CD4-positive, CD25-positive, alpha-beta regulatory T cell (primary cell): ENCODE measurements around the gene HNF1A. TPM values are rescaled to one million over a fixed set of nuclear protein-coding genes. Genes with fewer than 3 reads are reported as not detected.

ENCODE experiments used
- ATAC-seq, 2 donors: fragments of 150-1000 bp; cut with Tn5 transposase; one replicate each; pipeline ENCODE4 v1.10.0; 2021; ENCODE audit warnings: low read depth in 2 of 2, moderate number of reproducible peaks in 2 of 2, moderate library complexity in 1 of 2
- DNase-seq, 3 donors: peaks; one replicate each; pipeline versions ENCODE4 v3.0.0 to v3.0.0-alpha.2; 2012 to 2022; ENCODE audit warnings: mixed read lengths in 1 of 3
- H3K27ac ChIP-seq: one replicate; pipeline ENCODE4 v1.7.0; 2013; ENCODE audit warnings: mild to moderate bottlenecking, low read length; ENCODE audit not compliant: insufficient read depth, poor library complexity, severe bottlenecking
- H3K27me3 ChIP-seq: one replicate; pipeline ENCODE4 v1.7.0; 2013; ENCODE audit warnings: low read length; ENCODE audit not compliant: control insufficient read depth, insufficient read depth
- H3K36me3 ChIP-seq: one replicate; pipeline ENCODE4 v1.7.0; 2013; ENCODE audit warnings: mild to moderate bottlenecking, low read length, moderate library complexity; ENCODE audit not compliant: control insufficient read depth, insufficient read depth
- H3K4me1 ChIP-seq: 2 replicates; pipeline ENCODE4 v1.7.0; 2013; ENCODE audit warnings: mild to moderate bottlenecking, low read length; ENCODE audit not compliant: insufficient read depth, control insufficient read depth, poor library complexity, severe bottlenecking
- H3K4me3 ChIP-seq: one replicate; pipeline ENCODE4 v1.7.0; 2013; ENCODE audit warnings: low read depth, mild to moderate bottlenecking, low read length, moderate library complexity
- H3K9me3 ChIP-seq, 2 experiments: 1 replicate in 1 of 2; 2 replicates in 1 of 2; pipeline ENCODE4 v1.7.0; 2013; ENCODE audit warnings: low read length in 2 of 2, mild to moderate bottlenecking in 1 of 2, moderate library complexity in 1 of 2; ENCODE audit not compliant: control insufficient read depth in 2 of 2
- H3K27ac Mint-ChIP-seq, 3 donors: one replicate each; pipeline ENCODE4 v1.8.0; 2020 to 2022; ENCODE audit warnings: mild to moderate bottlenecking in 3 of 3, mixed read lengths in 3 of 3, moderate library complexity in 2 of 3
- H3K27me3 Mint-ChIP-seq: one replicate; pipeline ENCODE4 v1.8.0; 2022; ENCODE audit warnings: mild to moderate bottlenecking, mixed read lengths
- H3K36me3 Mint-ChIP-seq: one replicate; pipeline ENCODE4 v1.8.0; 2020; ENCODE audit warnings: mixed read lengths
- H3K4me1 Mint-ChIP-seq, 4 donors: one replicate each; pipeline ENCODE4 v1.8.0; 2020 to 2022; ENCODE audit warnings: mixed read lengths in 4 of 4, mild to moderate bottlenecking in 1 of 4
- H3K4me3 Mint-ChIP-seq, 4 donors: one replicate each; pipeline ENCODE4 v1.8.0; 2020 to 2022; ENCODE audit warnings: mild to moderate bottlenecking in 4 of 4, mixed read lengths in 4 of 4, moderate library complexity in 3 of 4
- H3K9me3 Mint-ChIP-seq, 7 donors: one replicate each; pipeline ENCODE4 v1.8.0; 2020 to 2022; ENCODE audit warnings: mixed read lengths in 7 of 7, mild to moderate bottlenecking in 3 of 7, moderate library complexity in 2 of 7
- polyA plus RNA-seq, 4 donors: library from polyadenylated mRNA; unstranded; fragments of 300-500 nt; fragmentation: Illumina TruSeq; gene quantifications; one replicate each; pipeline ENCODE4 v1.2.3, GENCODE V29; 2021
- total RNA-seq: library from RNA; stranded (reverse); gene quantifications from one replicate; pipeline ENCODE4 v1.2.3, GENCODE V29; 2022

Gene HNF1A
- total RNA-seq (not detected), polyA plus RNA-seq (not detected)

DNA sequence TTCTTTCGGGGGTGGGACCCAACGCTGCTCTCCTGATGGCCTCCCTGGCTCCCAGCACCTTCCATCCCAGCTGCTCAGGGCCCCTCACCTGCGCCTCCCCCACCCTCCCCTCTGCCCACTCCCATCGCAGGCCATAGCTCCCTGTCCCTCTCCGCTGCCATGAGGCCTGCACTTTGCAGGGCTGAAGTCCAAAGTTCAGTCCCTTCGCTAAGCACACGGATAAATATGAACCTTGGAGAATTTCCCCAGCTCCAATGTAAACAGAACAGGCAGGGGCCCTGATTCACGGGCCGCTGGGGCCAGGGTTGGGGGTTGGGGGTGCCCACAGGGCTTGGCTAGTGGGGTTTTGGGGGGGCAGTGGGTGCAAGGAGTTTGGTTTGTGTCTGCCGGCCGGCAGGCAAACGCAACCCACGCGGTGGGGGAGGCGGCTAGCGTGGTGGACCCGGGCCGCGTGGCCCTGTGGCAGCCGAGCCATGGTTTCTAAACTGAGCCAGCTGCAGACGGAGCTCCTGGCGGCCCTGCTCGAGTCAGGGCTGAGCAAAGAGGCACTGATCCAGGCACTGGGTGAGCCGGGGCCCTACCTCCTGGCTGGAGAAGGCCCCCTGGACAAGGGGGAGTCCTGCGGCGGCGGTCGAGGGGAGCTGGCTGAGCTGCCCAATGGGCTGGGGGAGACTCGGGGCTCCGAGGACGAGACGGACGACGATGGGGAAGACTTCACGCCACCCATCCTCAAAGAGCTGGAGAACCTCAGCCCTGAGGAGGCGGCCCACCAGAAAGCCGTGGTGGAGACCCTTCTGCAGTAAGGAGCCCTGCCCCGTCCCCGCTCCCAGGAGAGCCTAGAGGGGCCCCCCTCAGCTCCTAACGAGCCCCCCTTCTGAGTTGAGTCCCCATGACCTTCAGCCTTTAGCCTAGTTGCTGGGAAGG lies at the start of gene HNF1A:
TSS of gene HNF1A (plus strand) at position 248 of the 924 bp plus-strand sequence. CDS start at position 474, 226 bp downstream.
- Mint-ChIP-seq H3K27ac (no peak within 1 kb of the TSS), H3K27me3 (peaks cover 10% of the 10 kb centered on the region), H3K4me3 (no peak within 1 kb of the TSS), H3K4me1 (no peaks in the 10 kb centered on the region), H3K9me3 (no peaks in the 10 kb centered on the region), H3K36me3 (no peaks in the 10 kb centered on the region)
- Histone ChIP-seq H3K27ac (no peak within 1 kb of the TSS), H3K36me3 (no peaks in the 10 kb centered on the region), H3K4me3 (no peak within 1 kb of the TSS), H3K27me3 (no peaks in the 10 kb centered on the region), H3K4me1 (no peaks in the 10 kb centered on the region), H3K9me3 (no peaks in the 10 kb centered on the region)
- DNase-seq: no peak
- no peak for ATAC-seq

- Mint-ChIP-seq H3K4me3 (no peak overlapping the region), H3K4me1 (no peaks in the 10 kb centered on the region), H3K36me3 (no peaks in the 10 kb centered on the region), H3K9me3 (peaks cover 0 to 1% (median 0%) of the 10 kb centered on the region in 7 donors), H3K27ac (no peak overlapping the region), H3K27me3 (peaks cover 2% of the 10 kb centered on the region)
- H3K9me3 ChIP-seq: no peaks in the 10 kb centered on the region
- DNase-seq (no peak), ATAC-seq (no peak)
- H3K27me3 ChIP-seq: no peaks in the 10 kb centered on the region
- H3K4me1 ChIP-seq: no peaks in the 10 kb centered on the region
- no peak overlapping the region for H3K27ac ChIP-seq
- H3K36me3 ChIP-seq: no peaks in the 10 kb centered on the region
- H3K4me3 ChIP-seq: no peak overlapping the region
Measured at GRCh38 chr12:120928864-120929652, 49.3 kb upstream of the HNF1A start.

DNA sequence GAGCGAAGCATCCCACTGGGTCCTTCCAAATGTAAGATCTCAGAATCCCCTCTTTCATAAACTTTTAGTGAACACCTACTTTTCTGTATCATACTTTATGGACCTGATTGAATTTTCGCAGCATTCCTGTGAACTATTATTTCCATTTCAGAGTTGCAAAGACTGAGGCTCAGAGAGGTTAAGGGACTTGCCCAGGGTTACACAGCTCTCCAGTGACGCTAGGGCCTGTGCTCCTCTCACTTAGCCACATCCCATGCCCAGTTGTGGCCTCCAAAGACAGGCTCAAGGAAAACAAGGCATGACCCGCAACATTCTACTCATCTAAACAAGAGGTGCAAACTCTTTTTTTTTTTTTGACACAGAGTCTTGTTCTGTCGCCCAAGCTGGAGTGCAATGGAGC lies 48.3 kb upstream of the HNF1A start:
- Mint-ChIP-seq H3K36me3 (no peaks in the 10 kb centered on the region), H3K4me1 (no peaks in the 10 kb centered on the region), H3K9me3 (peaks cover 0 to 1% (median 0%) of the 10 kb centered on the region in 7 donors), H3K27me3 (peaks cover 4% of the 10 kb centered on the region), H3K4me3 (no peak overlapping the region), H3K27ac (no peak overlapping the region)
- Histone ChIP-seq H3K9me3 (no peaks in the 10 kb centered on the region), H3K4me3 (no peak overlapping the region), H3K36me3 (no peaks in the 10 kb centered on the region), H3K27me3 (no peaks in the 10 kb centered on the region), H3K27ac (no peak overlapping the region), H3K4me1 (no peaks in the 10 kb centered on the region)
- DNase-seq (no peak), ATAC-seq (no peak)

DNA sequence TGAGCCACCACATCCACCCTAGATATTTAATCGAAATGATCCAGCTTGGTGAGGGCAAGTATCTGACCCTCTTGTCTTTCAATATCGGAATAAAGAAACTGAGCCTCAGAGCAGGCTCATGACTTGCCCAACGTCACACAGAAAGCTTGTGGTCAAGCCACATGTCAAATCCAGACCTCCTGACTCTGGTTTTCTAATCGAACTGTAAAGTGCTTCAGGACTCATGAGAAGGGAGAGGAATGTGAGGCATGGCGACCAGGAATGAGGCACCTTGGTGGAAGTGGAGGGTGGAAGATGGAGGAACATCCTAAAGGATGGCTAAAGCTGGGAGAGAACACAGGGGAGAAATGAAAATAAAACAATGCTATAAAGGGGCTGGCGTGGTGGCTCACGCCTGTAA lies 46.3 kb upstream of the HNF1A start:
- Histone ChIP-seq H3K27ac (no peak overlapping the region), H3K4me3 (no peak overlapping the region), H3K9me3 (no peaks in the 10 kb centered on the region), H3K36me3 (no peaks in the 10 kb centered on the region), H3K27me3 (no peaks in the 10 kb centered on the region), H3K4me1 (no peaks in the 10 kb centered on the region)
- DNase-seq (no peak), ATAC-seq (no peak)
- Mint-ChIP-seq H3K4me1 (no peaks in the 10 kb centered on the region), H3K36me3 (no peaks in the 10 kb centered on the region), H3K4me3 (no peak overlapping the region), H3K9me3 (peaks cover 0 to 1% (median 0%) of the 10 kb centered on the region in 7 donors), H3K27ac (no peak overlapping the region), H3K27me3 (peaks cover 16% of the 10 kb centered on the region)

DNA sequence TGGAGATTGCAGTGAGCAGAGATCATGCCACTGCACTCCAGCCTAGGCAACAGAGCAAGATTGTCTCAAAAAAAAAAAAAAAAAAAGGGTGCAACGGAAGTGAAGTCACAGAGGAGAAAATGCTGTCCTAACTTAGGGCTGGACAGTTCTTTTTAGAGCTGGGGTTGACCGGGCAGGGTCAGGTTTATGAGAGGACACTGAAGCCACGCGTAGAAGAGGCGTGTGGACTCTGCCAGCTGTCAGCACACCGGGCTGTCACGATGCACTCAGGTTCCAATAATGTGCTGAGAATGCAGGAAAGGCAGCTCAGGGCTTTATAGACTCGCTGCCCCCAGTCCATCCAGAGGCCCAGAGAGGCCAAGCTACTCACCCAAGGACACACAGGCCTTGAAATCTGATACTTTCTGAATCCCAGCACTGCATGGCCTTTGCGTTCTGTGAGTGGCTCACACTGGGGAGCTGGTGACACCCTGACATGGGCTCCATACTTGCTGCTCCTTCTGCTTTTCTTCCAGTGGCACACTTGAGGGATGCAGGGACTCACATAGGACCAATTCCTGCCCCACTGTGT lies 45.3 kb upstream of the HNF1A start:
- Histone ChIP-seq H3K4me1 (no peaks in the 10 kb centered on the region), H3K27me3 (no peaks in the 10 kb centered on the region), H3K4me3 (no peak overlapping the region), H3K36me3 (no peaks in the 10 kb centered on the region), H3K9me3 (no peaks in the 10 kb centered on the region), H3K27ac (no peak overlapping the region)
- Mint-ChIP-seq H3K27me3 (peaks cover 24% of the 10 kb centered on the region), H3K4me1 (no peaks in the 10 kb centered on the region), H3K9me3 (peaks cover 0 to 3% (median 0%) of the 10 kb centered on the region in 7 donors), H3K36me3 (no peaks in the 10 kb centered on the region), H3K27ac (no peak overlapping the region), H3K4me3 (no peak overlapping the region)
- DNase-seq: no peak
- ATAC-seq: no peak

- ATAC-seq (no peak), DNase-seq (no peak)
- H3K27me3 ChIP-seq: peaks cover 6% of the 10 kb centered on the region
- no peak overlapping the region for H3K4me3 ChIP-seq
- no peaks in the 10 kb centered on the region for H3K9me3 ChIP-seq
- Mint-ChIP-seq H3K4me3 (no peak overlapping the region), H3K4me1 (no peaks in the 10 kb centered on the region), H3K27ac (no peak overlapping the region), H3K36me3 (no peaks in the 10 kb centered on the region), H3K27me3 (peaks cover 29% of the 10 kb centered on the region), H3K9me3 (peaks cover 0 to 3% (median 0%) of the 10 kb centered on the region in 7 donors)
- H3K4me1 ChIP-seq: no peaks in the 10 kb centered on the region
- H3K27ac ChIP-seq: no peak overlapping the region
- H3K36me3 ChIP-seq: no peaks in the 10 kb centered on the region
Measured at GRCh38 chr12:120933786-120934185, 44.6 kb upstream of the HNF1A start.

- peaks cover 8% of the 10 kb centered on the region for H3K27me3 ChIP-seq
- Mint-ChIP-seq H3K4me3 (no peak overlapping the region), H3K36me3 (no peaks in the 10 kb centered on the region), H3K27ac (no peak overlapping the region), H3K27me3 (peaks cover 41% of the 10 kb centered on the region), H3K4me1 (no peaks in the 10 kb centered on the region), H3K9me3 (peaks cover 0 to 3% (median 0%) of the 10 kb centered on the region in 7 donors)
- no peak for ATAC-seq
- H3K27ac ChIP-seq: no peak overlapping the region
- no peak for DNase-seq
- no peaks in the 10 kb centered on the region for H3K4me1 ChIP-seq
- H3K9me3 ChIP-seq: no peaks in the 10 kb centered on the region
- H3K4me3 ChIP-seq: no peak overlapping the region
- H3K36me3 ChIP-seq: no peaks in the 10 kb centered on the region
Measured at GRCh38 chr12:120936197-120936596, 42.1 kb upstream of the HNF1A start.
